Astrocyte of the cerebellum (primary cell): ENCODE measurements around the gene AGPAT3.

ENCODE experiments used
- DNase-seq: peaks from one replicate; pipeline ENCODE4 v3.0.0-alpha.2; 2011; ENCODE audit warnings: low read depth
- H3K4me3 ChIP-seq: 2 replicates; pipeline ENCODE4 v1.5.1; 2011; ENCODE audit warnings: mild to moderate bottlenecking, low read depth, low read length, moderate library complexity
- in situ Hi-C: cut with HindIII; loops from 2 replicates; pipeline ENCODE4 v1.10.0; 2017; ENCODE audit warnings: low sequenced_read_pairs
- TF ChIP-seq, protein P1 (sequence below): IDR thresholded peaks from 2 replicates; pipeline ENCODE4 v1.5.1; 2012; ENCODE audit warnings: low read length, low read depth, moderate library complexity, mild to moderate bottlenecking; ENCODE audit errors: missing control alignments

AGPAT3 gene

DNA sequence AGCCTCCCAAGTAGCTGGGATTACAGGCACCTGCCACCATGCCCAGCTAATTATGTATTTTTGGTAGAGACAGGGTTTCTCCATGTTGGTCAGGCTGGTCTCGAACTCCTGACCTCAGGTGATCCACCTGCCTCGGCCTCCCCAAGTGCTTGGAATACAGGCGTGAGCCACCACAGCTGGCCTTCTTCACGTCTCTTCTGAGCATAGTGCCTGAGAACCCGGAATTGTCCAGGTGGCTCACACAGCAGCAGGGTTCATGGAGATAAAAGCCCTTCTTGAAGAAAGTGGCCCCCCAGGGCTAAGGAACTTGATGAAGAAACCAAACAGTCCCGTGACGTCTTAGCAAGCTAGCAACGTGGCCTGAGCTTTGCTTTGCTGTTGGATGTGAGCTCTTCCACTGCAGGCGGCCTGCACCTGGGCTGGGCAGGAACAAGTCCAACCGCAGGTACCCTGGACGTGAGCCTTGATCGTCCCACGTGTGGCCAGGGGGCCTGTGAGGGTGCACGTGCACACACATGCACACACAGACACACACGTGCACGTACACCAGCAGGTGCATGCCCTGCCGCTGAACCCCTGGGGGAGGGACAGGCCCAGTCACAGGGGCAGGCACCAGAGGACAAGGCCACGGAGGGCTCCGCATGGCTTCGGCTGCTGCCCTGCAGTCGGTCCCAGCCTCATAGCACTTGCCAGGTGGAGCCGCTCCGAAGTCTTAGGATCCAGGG, 123.6 kb downstream of the AGPAT3 start:
- DNase-seq: no peak
- no peak overlapping the region for H3K4me3 ChIP-seq
- TF ChIP-seq, protein P1, sequence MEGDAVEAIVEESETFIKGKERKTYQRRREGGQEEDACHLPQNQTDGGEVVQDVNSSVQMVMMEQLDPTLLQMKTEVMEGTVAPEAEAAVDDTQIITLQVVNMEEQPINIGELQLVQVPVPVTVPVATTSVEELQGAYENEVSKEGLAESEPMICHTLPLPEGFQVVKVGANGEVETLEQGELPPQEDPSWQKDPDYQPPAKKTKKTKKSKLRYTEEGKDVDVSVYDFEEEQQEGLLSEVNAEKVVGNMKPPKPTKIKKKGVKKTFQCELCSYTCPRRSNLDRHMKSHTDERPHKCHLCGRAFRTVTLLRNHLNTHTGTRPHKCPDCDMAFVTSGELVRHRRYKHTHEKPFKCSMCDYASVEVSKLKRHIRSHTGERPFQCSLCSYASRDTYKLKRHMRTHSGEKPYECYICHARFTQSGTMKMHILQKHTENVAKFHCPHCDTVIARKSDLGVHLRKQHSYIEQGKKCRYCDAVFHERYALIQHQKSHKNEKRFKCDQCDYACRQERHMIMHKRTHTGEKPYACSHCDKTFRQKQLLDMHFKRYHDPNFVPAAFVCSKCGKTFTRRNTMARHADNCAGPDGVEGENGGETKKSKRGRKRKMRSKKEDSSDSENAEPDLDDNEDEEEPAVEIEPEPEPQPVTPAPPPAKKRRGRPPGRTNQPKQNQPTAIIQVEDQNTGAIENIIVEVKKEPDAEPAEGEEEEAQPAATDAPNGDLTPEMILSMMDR: no peak
- in situ Hi-C loops: no loop called here

DNA sequence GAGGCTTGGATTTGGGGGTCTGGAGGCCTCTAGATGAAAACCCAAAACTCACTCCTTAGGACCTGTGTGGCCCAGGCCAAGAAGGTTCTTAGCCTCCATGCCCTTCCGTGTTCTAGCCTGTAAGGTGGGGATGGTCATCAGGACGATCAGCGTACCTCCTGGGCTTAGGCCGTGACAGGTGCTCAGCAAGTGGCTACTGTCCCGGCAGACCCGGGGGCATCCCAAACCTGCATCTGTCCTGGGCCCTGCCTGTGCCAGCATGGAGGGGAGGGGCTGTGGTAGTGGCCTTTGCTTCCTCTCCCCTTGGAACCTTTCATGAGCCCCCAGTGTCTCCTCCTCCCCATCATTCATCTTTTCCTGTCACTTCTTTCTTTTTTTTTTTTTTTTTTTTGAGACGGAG, 124.4 kb downstream of the AGPAT3 start:
- in situ Hi-C loops: no loop called here
- TF ChIP-seq, protein P1: no peak
- H3K4me3 ChIP-seq: no peak overlapping the region
- DNase-seq: no peak

DNA sequence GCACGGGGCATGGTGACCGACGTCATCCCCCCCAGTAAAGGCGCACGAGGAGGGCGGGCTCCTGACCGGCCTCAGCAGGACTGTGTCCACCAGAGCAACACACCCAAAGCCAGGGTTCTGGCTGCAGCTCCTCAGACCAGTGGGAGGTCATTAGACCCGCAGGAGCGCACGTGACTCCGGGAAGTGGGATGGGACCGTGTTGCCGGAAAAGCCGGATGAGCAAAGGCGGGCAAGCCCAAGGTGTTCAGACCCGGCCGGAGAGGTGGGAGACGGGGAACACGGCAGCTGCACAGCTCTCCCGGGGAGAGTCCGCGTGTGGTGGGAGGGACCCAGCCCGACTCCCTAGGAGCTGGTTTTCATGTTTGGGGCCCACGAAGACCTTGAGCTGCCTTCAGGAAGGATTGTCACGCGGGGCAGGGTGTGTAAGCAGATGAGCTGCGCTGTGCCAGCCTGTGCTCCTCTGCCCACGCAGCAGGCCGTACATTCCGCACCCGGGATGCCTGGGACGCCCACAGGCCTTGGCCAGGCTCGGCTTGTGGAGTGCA, 126.5 kb downstream of the AGPAT3 start:
- in situ Hi-C loops: no loop called here

DNA sequence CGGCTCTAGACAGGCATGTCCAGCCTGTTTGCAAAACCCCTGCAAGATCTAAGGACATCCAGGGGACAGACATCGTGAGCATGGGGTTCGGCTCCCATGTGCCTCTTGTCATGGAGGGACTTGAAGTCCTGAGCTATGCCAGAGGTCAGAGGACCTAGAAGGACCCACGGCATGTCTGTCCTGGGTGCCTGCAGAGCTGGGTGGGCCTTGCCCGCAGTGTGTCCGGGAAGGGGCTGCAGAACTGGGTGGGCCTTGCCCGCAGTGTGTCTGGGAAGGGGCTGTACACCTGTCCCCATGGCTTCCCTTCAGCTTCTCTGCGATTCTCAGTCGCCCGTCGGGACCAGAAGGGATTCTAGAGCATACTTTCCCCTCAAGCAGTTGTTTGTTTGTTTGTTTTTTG, 127.1 kb downstream of the AGPAT3 start:
- DNase-seq: no peak

More for the DNA sequence above, 126.5 kb downstream of the AGPAT3 start:
- no peak overlapping the region for H3K4me3 ChIP-seq
- TF ChIP-seq, protein P1: no peak
- no peak for DNase-seq

DNA sequence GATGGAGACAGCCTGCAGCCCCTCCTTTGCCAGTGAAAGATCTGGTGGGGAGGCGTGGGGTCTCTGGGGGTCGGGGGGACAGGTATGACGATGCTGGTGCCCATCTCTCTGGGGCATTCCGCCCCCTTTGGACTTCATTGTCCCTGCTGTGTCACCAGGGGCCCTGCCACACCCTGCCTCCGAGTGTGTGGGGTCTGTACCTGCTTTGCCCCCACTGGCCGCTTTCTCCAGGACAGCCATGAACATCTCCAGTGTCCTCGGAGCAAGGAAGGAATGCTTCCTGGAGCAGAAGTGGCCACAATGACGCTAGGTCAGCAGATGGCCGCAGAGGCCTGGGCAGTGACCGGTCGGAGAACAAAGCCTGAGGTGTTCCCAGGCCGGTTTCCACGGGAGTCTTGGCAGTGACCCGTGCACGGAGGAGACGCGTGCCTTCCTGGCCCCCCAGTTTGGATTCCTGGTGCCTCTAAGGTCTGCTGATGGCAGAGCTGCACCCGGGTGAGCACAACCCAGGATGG, 128.5 kb downstream of the AGPAT3 start:
- in situ Hi-C loops: no loop called here
- no peak overlapping the region for H3K4me3 ChIP-seq
- TF ChIP-seq, protein P1: no peak
- DNase-seq: no peak

More for the DNA sequence above, 127.1 kb downstream of the AGPAT3 start:
- in situ Hi-C loops: no loop called here
- TF ChIP-seq, protein P1: no peak
- H3K4me3 ChIP-seq: no peak overlapping the region

DNA sequence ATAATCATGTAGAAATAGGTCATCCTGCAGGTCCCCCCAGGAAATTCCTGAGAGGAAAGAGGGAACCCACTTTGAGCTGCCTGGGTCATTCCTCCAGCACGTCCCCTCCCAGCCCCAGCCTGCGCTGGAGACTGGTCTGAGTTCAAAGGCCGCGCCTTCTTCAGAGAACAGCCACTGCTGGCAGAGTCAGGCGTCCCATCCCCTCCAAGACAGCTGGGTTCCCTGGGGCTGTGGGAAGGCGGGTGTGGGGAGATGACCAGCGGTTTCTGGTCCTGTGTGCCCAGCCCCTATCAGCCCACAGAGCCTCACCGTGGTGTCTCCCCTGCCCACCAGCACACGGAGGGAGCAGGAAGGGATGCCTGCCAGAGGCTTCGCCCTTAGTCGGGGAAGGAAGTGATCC, 129.1 kb downstream of the AGPAT3 start:
- TF ChIP-seq, protein P1: no peak
- in situ Hi-C loops: no loop called here
- no peak overlapping the region for H3K4me3 ChIP-seq

More for the DNA sequence above, 129.1 kb downstream of the AGPAT3 start:
- no peak for DNase-seq
